Activated T-cell treated with anti-CD3 and anti-CD28 coated beads for 4 hours (primary cell): ENCODE results near the gene STX8.

Experiments
- DNase-seq: peaks from one replicate; pipeline ENCODE4 v3.0.0-alpha.2; 2020

The STX8 gene

DNA sequence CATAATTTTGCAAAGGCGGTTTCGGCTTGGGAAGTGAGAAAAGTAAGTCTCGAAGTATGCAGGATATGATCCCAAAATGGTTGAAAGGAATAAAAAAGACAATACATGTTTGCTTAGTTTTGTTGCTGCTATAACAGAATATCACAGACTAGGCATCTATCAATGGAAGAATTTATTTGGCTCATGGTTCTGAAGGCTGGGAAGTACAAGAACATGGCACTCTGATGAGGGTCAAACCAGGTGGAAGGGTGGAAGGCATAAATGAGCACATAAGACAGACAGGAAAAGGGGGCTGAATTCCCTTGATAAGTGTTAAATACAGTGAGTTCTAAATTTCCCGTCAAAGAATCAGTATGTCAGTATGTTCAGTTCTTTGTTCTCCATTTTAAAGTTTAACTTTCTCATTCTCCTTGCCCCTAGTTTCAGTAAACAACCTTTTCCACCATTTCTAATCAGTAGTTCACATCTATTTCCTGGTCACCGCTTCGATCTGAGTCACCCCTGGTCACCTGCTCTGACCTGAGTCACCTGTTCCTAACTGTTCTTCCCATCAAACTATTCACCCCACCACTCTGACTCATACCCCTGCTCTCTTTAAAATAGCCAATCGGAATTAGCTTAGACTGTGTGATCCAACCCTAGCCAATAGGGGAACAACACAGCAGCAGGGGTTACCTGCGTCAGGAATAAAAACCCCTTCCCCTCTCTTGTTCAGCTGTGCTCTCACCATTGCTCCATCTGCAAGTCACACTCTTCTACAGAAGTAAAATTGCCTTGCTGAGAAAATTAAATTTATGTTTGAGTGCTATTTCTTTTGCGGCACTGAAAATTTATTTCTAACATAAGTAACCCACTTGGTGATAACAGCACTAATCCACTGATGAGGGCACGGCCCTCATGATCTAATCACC is 240.8 kb downstream of the STX8 start:
- no peak for DNase-seq

DNA sequence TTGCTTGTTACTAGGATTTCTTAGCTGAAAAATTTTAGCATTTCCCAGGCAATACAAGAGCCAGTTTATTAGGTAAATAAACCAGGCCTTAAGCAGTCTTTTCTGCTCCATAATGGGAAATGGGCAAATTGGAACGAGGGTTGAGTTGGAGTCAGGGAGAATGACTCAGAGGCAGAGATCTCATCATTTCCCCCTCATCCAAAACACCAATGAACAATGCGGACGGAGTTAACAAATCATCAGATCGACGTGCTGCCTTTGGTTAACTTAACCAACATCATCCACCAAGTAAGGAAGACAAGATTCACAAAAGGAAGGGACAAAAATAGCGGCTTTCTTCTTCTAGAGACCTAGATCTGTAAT is 243.5 kb downstream of the STX8 start:
- DNase-seq, result no peak

DNA sequence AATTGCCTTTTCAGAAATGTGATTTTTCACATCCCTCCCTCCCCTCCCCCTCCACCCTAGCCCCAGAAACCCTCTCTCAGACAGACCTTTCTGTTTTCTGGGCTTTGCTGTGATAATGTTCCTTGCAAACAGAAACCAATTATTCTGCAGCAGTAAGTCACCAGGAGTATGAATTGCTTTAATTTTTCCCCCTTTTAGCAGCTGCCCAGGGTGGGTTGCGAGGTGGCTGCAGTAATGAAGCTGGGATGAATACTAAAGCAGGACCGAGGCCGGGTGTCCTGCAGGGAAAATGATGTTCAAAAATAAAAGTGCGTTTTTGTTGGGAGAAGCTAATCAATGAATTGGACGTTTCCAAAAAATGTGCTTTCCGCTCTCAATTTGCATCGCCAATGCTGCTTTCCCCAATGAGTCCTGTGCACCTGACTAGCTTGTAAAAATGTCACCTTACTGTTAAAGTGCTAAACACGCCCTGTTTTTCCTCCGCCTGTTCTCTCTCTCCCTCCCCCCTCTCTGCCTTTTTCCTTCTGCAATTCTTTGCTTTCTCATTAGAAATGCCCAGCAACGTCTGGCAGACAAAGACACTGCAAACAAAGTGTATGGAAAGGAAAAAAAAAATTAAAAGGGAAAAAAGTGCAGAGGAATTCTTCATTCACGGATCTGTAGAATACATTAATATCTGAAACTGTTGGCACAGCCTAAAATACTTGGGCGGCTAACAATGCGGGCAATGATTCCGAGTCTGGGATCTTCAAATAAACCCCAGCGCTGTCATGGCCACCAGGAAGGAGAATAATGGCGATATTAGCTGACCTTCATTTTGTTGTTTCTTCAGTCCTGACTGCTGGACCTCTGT is 244.1 kb downstream of the STX8 start:
- DNase-seq, result no peak

DNA sequence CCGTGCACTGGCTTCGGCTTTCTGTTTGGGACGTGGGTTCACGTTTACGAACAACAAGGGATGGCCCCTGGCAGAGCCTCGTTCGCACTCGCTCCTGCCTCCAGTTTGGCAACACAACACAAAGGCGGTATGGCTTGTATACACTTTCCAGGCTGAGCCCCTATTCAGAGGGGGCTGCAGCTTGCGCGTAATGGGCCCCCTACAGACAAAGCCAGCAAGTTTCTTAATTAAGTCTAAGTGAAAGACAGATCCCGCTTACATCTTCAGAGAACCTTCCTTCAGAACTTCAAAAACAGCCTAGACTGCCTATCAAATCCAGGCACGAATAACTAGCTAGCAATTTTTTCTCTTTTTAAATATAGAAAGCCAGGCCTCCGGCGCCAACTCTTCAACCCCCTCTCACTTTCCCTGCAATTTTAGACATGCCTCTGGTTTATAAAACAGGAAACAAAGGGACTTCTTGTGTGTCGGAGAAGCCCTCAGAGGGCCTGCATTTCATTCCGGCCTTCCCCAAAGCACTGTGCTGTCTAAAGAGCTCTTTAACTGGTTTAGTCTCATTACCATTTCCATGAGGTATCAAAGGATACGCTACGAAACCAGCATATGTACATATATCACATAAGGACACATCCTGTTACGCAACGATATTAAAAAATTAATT is 244.9 kb downstream of the STX8 start:
- no peak for DNase-seq

DNA sequence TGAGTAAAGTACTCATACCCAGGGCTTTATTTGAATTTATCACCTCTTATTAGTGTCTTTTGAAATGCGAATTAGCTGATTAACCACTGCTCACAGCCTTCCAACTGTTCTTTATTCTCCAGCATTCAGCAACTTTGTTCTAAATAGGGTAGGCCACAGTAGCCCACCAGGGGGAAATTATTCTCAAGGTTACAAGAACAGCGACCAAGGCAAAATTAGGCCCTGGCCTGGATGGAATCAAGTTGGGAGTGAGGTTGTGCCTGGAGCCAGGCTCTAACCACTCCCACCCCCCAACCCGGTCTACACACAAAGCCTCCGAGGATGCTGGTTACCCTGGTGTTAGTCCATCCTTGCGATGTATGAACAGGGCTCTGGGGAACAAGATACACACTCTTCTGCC is 245.5 kb downstream of the STX8 start:
- no peak for DNase-seq

DNA sequence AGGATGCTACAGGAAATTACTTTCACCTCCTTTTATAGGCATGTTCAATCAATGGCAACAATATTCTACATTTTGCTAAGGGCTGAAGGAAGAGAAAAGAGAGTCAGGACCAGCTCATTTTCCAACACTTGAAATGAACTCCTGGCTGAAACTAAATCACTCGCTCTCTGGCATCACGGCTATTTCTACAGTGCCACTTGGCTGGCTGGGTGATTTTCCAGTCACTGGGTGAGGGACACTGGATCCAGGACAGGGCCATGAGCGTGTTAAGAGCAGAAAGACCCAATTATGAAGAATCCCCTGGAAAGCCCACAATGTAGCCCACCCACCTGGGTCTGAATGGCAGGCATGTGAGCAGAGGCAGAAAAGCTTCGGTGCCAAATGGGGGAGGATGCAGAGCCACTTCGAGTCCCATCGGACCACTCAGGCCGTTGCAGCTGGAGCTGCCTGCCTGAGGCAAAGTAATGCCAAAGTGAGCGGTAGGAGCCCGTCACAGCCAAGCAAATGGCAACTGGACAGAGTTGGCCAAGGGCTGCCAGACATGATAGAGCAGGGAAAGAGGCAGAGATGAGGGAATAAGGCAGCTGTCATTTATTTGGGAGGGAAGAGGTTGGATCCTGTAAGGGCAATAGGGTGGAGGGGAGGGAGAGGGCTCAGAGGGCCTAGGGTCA is 246.2 kb downstream of the STX8 start:
- DNase-seq, result no peak

DNA sequence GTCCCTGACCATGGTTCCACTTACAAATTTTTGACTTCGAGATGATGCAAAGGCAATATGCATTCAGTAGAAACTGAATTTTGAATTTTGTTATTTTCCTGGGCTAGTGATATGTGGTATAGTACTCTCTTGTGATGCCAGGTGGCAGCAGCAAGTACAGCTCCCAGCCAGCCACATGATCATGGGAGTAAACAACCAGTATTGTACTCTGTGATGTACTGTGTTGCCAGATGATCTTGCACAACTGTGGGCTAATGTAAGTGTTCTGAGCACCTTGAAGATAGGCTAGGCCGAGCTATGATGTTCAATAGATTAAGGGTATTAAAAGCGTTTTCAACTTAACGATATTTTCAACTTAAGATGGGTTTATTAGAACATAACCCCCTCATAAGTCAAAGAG is 250.8 kb downstream of the STX8 start:
- no peak for DNase-seq

DNA sequence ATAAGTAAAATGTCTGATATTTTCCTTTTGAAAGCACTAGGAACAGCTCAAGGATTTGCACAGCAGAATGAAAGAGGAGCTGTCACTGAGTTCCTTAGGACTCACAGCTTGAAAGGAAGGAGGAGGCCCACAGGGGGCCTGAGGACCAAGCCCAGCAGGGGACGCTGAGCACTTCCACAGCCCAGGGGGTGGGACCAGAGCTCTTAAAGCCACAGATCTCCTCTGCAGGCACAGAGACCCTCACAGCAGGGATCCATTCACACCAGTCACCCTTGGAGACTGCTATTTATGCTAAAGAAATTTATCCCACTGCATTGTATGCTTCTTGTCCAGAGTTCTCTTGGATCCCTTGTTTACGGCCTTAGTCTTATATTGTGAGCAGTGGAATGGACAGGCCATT is 253.3 kb downstream of the STX8 start:
- DNase-seq, result no peak

DNA sequence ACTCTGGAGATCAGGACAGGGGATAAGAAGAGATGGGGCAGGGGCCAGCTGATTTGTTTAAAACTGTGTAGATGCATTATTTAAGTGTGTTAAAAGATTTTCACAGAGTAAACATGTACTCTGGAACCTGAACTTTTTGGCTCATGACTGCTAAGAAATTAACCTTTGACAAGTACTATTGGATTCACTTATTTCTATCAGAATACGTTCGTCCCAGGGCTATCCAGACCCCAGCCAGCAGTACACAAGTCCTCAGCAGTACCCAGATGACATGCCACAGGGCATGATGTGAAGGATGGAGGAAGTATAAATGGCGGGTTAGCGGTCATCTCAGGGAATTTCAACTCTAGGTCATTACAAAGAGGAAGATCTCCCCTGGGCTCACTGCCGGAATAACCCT is 253.7 kb downstream of the STX8 start:
- DNase-seq, result no peak

DNA sequence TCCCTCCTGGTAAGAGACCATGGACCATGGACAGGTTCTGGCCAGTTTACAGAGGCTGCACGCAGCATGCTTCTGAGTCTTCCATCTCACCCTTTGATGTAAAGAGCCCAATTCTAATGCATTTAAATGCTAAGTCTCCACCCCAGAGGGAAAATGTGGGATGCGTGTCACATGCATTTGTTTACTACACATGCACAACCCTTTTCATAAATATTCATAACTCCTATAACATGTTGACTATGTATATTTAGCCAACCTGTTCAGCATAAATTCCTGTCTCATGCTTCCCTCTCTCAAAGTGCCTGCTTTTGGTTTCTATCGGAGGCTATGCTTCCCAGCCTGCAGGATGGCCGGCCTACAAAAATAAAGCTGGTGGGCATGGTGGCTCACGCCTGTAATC is 260.3 kb downstream of the STX8 start:
- no peak for DNase-seq

DNA sequence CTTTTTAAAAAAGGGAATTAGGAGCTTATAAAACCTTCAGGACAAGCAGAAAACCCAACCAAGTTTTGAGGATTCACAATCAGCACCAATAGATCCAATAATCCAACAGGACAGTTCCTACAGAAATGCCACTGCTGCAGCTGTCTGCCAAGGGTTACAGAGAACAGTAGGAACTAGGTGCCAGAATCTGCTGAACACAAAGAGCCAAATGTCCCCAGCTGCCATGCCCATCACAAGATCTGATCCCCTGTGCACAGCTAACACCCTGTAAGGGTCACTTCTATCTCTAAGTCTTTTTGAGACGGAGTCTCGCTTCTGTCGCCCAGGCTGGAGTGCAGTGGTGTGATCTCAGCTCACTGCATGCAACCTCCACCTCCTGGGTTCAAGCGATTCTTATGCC is 262.3 kb downstream of the STX8 start:
- no peak for DNase-seq

DNA sequence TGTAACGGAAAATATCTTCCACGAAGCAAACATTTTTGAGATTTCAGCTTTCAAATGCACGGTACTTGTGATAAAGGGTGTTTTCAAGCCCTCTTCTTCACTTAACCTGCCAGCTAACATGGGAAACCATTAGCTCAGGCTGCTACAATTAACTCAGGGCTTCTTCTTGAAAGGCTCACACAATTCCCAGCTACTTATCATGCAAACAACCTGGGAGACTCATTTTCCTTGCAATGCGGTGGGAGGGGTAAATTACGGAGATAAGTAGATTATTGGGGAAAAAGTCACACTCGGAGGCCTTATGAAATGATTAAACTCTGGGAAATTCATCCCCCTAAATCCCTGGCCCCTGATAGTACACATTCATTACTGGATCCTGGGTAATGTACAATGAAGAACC is 266.4 kb downstream of the STX8 start:
- DNase-seq, result no peak

DNA sequence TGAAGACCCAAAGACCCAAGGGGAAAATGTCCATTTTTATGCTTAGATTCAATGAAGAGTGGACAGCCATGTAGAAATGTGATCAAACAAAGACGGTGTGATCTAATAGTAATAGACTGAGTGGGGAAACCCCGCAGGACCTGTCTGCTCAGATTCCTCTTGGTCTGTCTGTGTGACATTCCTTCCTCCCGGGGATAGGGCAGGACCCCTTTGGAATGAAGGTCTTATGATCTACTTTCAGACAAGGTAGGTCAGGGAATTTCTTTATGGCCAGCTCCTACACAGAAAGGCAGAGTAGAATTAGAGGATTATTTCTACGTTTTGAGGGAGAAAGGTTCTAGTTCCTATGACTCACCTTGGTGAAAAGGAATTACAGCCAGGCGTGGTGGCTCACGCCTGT is 267.6 kb downstream of the STX8 start:
- no peak for DNase-seq

DNA sequence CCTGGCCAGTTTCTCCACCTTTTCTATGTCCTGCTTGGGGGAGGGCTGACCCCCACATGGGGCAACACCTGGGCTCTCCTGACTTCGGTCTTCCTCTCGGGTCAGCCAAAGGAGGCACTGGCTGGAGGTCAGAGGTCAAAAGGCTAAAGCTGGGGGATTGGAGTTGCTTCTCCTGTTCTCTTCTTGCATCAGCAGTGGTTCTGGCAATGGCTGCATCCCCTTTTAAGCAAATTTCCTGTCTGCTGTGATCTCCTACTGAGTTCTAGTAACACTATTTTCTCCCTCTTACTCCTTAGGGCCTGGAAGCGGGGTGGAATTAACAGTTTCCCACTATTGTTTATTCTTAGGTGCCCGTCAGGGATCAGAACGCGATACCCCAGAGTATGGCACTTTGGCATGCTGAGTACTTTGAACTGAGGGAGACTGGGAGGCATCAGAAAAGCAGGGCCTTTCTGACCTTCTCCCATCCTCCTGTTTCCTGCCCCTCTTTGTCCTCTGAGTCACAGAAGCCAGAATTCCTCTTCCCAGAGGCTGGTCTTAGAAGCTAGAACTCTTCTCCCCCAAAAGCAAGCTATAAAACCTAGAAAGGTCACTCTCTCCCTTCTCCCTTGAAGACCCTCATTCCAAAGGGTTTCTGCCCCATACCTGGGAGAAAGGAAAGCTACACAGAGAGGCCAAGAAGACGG is 268.2 kb downstream of the STX8 start:
- DNase-seq, result no peak

DNA sequence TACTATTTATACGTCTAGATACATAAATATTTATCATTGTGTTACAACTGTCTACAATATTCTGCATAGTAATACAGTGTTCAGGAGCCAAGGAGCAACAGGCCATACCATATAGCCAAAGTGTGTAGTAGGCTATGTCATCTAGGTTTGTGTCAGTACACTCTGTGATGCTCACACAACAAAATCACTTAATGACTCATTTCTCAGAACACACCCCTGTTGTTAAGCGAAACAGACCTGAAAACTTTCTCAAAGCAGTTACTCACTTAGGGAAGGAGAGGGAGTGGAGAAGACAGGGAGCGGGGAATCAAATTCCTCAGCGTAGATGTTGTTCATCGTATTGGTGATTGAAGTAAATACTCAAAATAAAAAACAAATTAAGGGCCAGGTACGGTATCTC is 269.5 kb downstream of the STX8 start:
- DNase-seq, result no peak

DNA sequence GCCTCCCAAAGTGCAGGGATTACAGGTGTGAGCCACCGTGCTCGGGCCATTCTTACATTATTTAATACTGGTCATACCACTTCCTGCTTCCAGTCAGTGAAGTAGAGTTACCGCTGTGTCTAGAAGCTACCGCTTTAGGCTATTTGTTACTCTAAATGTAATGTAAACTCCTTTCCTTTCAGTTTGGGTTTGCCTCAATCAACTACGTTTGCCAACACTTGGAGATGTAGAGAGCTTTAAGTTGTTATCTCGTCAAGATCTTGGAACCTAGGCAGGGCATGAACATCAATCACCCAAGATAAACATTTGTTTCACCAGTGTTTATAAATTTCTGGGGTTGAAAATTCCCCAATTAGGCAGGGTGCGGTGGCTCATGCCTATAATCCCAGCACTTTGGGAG is 275.9 kb downstream of the STX8 start:
- no peak for DNase-seq

DNA sequence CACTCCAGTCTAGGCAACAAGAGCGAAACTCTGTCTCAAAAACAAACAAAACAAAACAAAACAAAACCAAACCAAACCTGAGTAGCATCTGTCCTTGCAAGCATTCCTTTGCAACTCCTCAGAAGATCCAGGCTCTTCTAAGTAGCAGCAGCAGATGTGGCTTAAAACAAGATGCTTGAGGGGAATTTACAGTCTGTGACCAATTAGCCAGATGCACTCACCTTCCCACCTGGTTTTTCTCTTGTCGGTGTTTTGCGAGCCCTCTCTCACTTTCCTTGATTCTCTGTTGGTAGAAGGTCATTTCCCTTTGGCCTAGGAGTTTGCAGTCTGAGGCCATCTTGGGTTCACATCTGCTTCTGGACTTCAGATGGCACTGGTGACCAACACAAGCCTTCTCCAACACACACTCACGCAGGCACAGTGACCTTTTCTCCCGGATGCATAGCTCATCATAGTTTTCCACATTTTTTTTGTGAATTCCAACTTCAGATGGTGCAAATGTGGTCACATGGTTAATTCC is 276.8 kb downstream of the STX8 start:
- DNase-seq, result no peak

DNA sequence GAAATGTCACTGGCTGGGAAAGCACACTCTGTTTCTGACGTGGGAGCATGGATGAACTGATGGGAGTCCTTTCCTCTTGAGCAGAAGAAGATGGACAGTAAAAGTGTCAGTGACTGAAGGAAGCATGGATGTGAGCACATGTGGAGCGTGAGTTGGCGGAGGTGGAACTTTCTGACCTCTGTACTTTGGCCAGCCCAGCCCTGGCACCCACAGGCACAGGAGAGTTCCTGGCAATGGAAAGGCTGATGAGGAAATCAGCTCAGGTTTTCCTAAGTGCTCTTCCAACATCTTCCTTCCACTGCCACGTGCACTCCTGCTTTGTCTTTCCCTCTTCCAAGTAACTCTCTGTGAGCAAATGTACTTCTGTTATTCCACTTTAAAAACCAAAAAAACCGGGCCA is 277.5 kb downstream of the STX8 start:
- no peak for DNase-seq

DNA sequence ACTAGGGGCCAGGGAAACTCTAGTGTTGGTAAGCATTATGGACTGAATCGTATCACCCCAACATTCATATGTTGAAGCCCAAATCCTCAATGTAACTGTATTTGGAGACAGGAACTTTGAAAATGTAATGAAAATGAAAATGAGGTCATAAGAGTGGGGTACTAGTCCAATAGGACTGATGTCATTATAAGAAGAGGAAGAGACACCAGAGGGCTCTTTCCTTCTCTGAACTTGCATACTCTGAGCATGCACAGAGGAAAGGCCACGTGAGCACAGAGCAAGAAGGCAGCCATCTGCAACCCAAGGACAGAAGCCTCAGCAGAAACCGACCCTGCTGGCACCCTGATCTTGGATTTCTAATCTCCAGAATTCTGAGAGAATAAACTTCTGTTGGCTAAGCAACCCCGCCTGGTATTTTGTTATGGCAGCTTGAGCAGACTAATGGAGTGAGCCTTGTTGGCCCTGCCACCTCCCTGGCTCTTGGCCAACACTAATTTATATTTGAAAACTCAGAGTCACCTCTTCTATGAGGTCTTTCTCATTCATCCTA is 280.9 kb downstream of the STX8 start:
- DNase-seq, result no peak

DNA sequence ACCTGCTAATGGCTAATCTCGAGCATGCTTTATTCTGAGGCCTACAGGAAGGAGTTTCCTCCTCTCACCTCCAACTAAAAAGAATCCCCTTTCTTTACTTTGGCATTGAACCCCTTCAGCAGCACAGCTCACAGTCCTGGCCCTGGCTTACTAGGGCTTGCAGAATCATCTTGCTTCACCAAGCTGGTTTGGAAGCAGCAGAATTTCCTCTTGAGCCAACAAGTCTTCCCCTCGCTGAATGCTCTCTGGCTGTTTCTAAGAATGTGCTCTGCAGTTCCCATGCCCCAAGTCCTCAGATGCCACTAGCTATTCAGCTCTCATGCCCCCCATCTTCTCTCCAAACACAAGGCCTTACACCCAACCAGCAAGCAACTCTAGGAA is 283.1 kb downstream of the STX8 start:
- DNase-seq, result no peak

DNA sequence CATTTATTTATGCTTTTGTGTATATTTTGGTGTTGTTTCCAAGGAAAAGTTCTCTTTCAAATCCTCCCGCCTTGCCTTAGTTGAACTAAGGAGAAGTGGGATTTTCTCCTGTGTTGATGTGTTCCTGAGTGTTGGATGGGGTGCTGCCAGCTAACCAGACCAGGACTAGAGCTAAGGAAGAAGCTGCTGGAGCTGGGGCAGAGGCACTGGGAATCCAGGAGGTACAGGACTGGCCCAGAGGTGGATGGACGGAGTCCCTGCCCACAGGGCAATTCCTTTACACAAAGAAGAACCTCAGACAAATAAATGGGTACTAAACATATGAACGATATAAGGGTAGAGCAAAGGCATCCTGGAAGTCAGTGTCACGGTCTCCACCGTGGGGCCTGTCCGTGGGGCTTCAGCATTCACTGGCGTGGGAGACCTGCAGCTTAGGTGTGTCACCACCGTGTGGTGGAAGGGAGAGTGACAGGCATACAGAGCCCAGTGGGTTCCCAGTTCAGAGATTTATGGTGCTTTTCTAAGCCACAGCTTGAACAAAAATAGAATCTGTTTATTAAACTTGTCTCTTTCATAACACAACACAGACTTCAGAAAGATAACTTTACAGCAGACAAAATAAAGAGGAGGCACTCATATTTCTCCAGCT is 283.6 kb downstream of the STX8 start:
- no peak for DNase-seq

DNA sequence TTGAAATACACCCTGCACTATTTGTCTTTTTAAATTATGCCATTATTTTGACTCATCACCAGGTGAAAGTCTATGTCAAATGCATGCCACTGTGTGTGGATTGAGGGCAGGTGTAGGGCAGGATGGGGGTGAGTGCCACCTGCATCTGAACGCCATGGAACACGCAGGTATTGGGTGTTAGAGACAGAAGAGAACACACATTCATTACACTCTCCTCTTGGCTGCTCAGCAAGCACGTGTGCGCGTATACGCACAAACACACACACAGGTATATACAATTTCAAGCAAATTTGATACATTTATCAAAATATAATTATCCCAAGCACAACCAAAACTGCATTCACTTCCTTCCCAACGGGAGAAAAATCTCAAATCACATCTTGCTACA is 285.4 kb downstream of the STX8 start:
- no peak for DNase-seq
